ENCODE measurements around the gene RNF144A.

DNA sequence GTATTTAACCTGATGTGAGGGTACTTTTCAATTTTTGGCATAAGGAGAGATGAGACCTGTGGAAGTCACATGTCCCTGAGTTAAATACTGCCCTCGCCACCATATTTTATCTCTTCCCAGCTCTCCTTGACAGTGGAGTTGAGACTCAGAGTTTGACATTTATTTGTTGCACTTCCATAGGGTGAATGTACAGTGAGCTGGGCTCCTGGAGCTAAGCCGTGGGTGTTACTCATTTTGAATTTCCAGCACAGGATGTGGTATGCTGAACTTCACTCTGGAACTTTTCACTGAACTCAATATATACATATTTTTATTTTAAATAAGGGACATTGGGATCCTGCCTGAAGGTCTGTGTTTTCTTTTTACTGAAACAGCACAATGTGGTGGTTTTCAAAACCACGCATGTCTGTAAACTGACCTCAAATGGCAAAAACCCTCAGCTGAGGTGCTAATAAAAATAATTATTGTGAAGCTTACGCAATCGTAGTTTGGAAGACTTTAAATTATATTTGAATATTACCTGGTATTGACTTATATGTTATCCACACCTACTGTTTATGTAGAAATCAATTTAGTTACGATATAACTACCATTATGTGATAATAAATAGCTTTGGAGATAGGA lies 12.1 kb downstream of the RNF144A start:
- TF ChIP-seq TAF1 (IDR thresholded peaks at IDR 0.05; ENCODE audit: low read depth) (no peak), CEBPB (IDR thresholded peaks at IDR 0.05) (no peak), RAD21 (IDR thresholded peaks at IDR 0.05; ENCODE audit: low read depth) (no peak)
- TF ChIP-seq, protein P1, sequence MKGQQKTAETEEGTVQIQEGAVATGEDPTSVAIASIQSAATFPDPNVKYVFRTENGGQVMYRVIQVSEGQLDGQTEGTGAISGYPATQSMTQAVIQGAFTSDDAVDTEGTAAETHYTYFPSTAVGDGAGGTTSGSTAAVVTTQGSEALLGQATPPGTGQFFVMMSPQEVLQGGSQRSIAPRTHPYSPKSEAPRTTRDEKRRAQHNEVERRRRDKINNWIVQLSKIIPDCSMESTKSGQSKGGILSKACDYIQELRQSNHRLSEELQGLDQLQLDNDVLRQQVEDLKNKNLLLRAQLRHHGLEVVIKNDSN (IDR thresholded peaks at IDR 0.05) = no peak

Data from Ishikawa (cell line).